ENCODE results near the gene MGAT5.

GRCh38 chr2:134391751-134392160 is 137.9 kb downstream of the MGAT5 start:
- TF ChIP-seq CTCF (IDR thresholded peaks at IDR 0.05), result no peak
- TF ChIP-seq EP300 (IDR thresholded peaks at IDR 0.05), result no peak
- TF ChIP-seq POLR2A (IDR thresholded peaks at IDR 0.05), result no peak
